CD4-positive, alpha-beta T cell (primary cell): ENCODE data around the gene FSTL5. TPM values are rescaled to one million over a fixed set of nuclear protein-coding genes. Genes with fewer than 3 reads are reported as not detected.

ENCODE experiments used
- ATAC-seq: fragments of 200-7000 bp; cut with Tn5 transposase; one replicate; pipeline ENCODE4 v1.10.0; 2022; ENCODE audit warnings: mild to moderate bottlenecking; ENCODE audit not compliant: poor library complexity
- CTCF ChIA-PET: fragments of 350-600 bp; sonication (Branson Sonifier 250); formaldehyde crosslinking; loops from one replicate; lab custom pipeline; 2021; ENCODE audit warnings: antibody characterized with exemption, inconsistent platforms; lab: Charles Lee
- POLR2A ChIA-PET: fragments of 350-600 bp; sonication (Branson Sonifier 250); formaldehyde crosslinking; loops from one replicate; lab custom pipeline; 2021; ENCODE audit warnings: antibody characterized with exemption, inconsistent platforms; lab: Charles Lee
- DNase-seq, 14 experiments: peaks; one replicate each; pipeline ENCODE4 v3.0.0-alpha.2; 2013 to 2020; ENCODE audit warnings: mixed read lengths in 2 of 14
- H3K27ac ChIP-seq, 2 donors: one replicate each; pipeline versions ENCODE4 v1.5.1 to v1.7.0; 2013; ENCODE audit warnings: low read length in 2 of 2, low read depth in 1 of 2, mild to moderate bottlenecking in 1 of 2
- H3K27me3 ChIP-seq, 2 experiments: 1 replicate in 1 of 2; 2 replicates in 1 of 2; pipeline versions ENCODE4 v1.6.1 to v1.7.0; 2013; ENCODE audit warnings: low read length in 2 of 2, control low read depth in 1 of 2, mild to moderate bottlenecking in 1 of 2, moderate library complexity in 1 of 2; ENCODE audit not compliant: insufficient read depth in 2 of 2, control insufficient read depth in 1 of 2
- H3K36me3 ChIP-seq: one replicate; pipeline ENCODE4 v1.6.1; 2013; ENCODE audit warnings: low read length, control low read depth; ENCODE audit not compliant: insufficient read depth
- H3K4me1 ChIP-seq: one replicate; pipeline ENCODE4 v1.6.1; 2013; ENCODE audit warnings: low read length, control low read depth; ENCODE audit not compliant: insufficient read depth
- H3K4me3 ChIP-seq: one replicate; pipeline ENCODE4 v1.5.1; 2013; ENCODE audit warnings: mild to moderate bottlenecking, low read length, moderate library complexity
- H3K9me3 ChIP-seq, 2 experiments: 1 replicate in 1 of 2; 2 replicates in 1 of 2; pipeline versions ENCODE4 v1.6.1 to v1.7.0; 2013; ENCODE audit warnings: low read length in 2 of 2, mild to moderate bottlenecking in 2 of 2, control low read depth in 1 of 2, moderate library complexity in 1 of 2; ENCODE audit not compliant: control insufficient read depth in 1 of 2, insufficient read depth in 1 of 2
- H3K27ac Mint-ChIP-seq: one replicate; pipeline ENCODE4 v1.8.0; 2020; ENCODE audit warnings: mixed read lengths
- H3K27me3 Mint-ChIP-seq: one replicate; pipeline ENCODE4 v1.8.0; 2021; ENCODE audit warnings: mixed read lengths
- H3K36me3 Mint-ChIP-seq: one replicate; pipeline ENCODE4 v1.8.0; 2021; ENCODE audit warnings: low read depth, mixed read lengths
- H3K4me1 Mint-ChIP-seq: one replicate; pipeline ENCODE4 v1.8.0; 2021; ENCODE audit warnings: low read depth, mixed read lengths
- H3K4me3 Mint-ChIP-seq: one replicate; pipeline ENCODE4 v1.8.0; 2020; ENCODE audit warnings: mild to moderate bottlenecking, mixed read lengths
- H3K9me3 Mint-ChIP-seq: one replicate; pipeline ENCODE4 v1.8.0; 2020; ENCODE audit warnings: mixed read lengths
- CTCF ChIP-seq: fragments of 200-600 bp; IDR thresholded peaks from one replicate; pipeline ENCODE4 v1.8.0; 2022; ENCODE audit warnings: antibody characterized with exemption, mild to moderate bottlenecking
- intact Hi-C, 2 experiments: fragments of 100-400 bp; cut with DNase I in 1 of 2; cut with micrococcal nuclease in 1 of 2; formaldehyde crosslinking; loops; one replicate each; pipeline versions ENCODE4 v1.15.1 to v1.9.0; 2023 to 2025; cut with DNase I, micrococcal nuclease
- total RNA-seq, 174 experiments: library from RNA in 2 of 174; stranded (reverse) in 2 of 174; gene quantifications; one replicate each; pipeline ENCODE4 v1.2.3 and lab custom pipeline; 2021 to 2026

The FSTL5 gene
- total RNA-seq, 2 experiments from 2014 or later: not detected

GRCh38 chr4:161892951-161893350 lies 270.8 kb downstream of the FSTL5 start:
- TF ChIP-seq CTCF: no peak
- no peak overlapping the region for H3K27ac Mint-ChIP-seq
- Histone ChIP-seq H3K27ac (no peak overlapping the region), H3K4me3 (no peak overlapping the region), H3K9me3 (no peaks in the 10 kb centered on the region), H3K4me1 (no peaks in the 10 kb centered on the region), H3K36me3 (no peaks in the 10 kb centered on the region), H3K27me3 (no peaks in the 10 kb centered on the region)
- no peaks in the 10 kb centered on the region for H3K36me3 Mint-ChIP-seq
- ChIA-PET CTCF (no interaction called here), POLR2A (no interaction called here)
- no peaks in the 10 kb centered on the region for H3K27me3 Mint-ChIP-seq
- no peak for ATAC-seq
- intact Hi-C loops: no loop called here
- H3K4me3 Mint-ChIP-seq: no peak overlapping the region
- DNase-seq: no peak
- no peaks in the 10 kb centered on the region for H3K4me1 Mint-ChIP-seq
- H3K9me3 Mint-ChIP-seq: peaks cover 4% of the 10 kb centered on the region

- ATAC-seq (no peak), DNase-seq (no peak)
- no peak overlapping the region for H3K27ac ChIP-seq
- H3K9me3 Mint-ChIP-seq: peaks cover 3% of the 10 kb centered on the region
- ChIA-PET POLR2A (no interaction called here), CTCF (no interaction called here)
- no peak for TF ChIP-seq CTCF
- intact Hi-C loops: no loop called here
- H3K9me3 ChIP-seq: no peaks in the 10 kb centered on the region
- no peak overlapping the region for H3K27ac Mint-ChIP-seq
- H3K4me3 ChIP-seq: no peak overlapping the region
- H3K4me3 Mint-ChIP-seq: no peak overlapping the region
- no peaks in the 10 kb centered on the region for H3K4me1 ChIP-seq
- H3K27me3 Mint-ChIP-seq: no peaks in the 10 kb centered on the region
- no peaks in the 10 kb centered on the region for H3K27me3 ChIP-seq
- no peaks in the 10 kb centered on the region for H3K4me1 Mint-ChIP-seq
- no peaks in the 10 kb centered on the region for H3K36me3 Mint-ChIP-seq
- no peaks in the 10 kb centered on the region for H3K36me3 ChIP-seq
These were observed 280.6 kb downstream of the FSTL5 start for GRCh38 chr4:161883157-161883556.

- intact Hi-C loops: no loop called here
- Histone ChIP-seq H3K9me3 (peaks cover 0 to 10% of the 10 kb centered on the region in 2 experiments), H3K36me3 (no peaks in the 10 kb centered on the region), H3K27me3 (no peaks in the 10 kb centered on the region), H3K27ac (no peak overlapping the region), H3K4me1 (no peaks in the 10 kb centered on the region), H3K4me3 (no peak overlapping the region)
- ChIA-PET POLR2A (no interaction called here), CTCF (no interaction called here)
- Mint-ChIP-seq H3K9me3 (peaks cover 3% of the 10 kb centered on the region), H3K27me3 (no peaks in the 10 kb centered on the region), H3K36me3 (no peaks in the 10 kb centered on the region), H3K4me1 (no peaks in the 10 kb centered on the region), H3K4me3 (no peak overlapping the region), H3K27ac (no peak overlapping the region)
- DNase-seq (no peak), ATAC-seq (no peak)
- TF ChIP-seq CTCF: no peak
These were observed 282.4 kb downstream of the FSTL5 start for GRCh38 chr4:161881370-161881769.
